Measurements from ENCODE around the gene ADAMTSL1. TPM values are rescaled to one million over a fixed set of nuclear protein-coding genes. Genes with fewer than 3 reads are reported as not detected.

Gene ADAMTSL1
- total and polyA plus RNA-seq, 9 of the 15 experiments (the other 6 are each of a cell fraction or from before 2014, with no cell fraction given): 0.01 TPM; not detected in 8

GRCh38 chr9:18548456-18548855, 74.5 kb downstream of the ADAMTSL1 start:
- FAIRE-seq (no peak), ATAC-seq (no peak), DNase-seq (ENCODE audit: extremely low read depth in 1 of 4, low spot score in 3 of 4) (no peak)
- Histone ChIP-seq H3K36me3 (ENCODE audit: control insufficient read depth, insufficient read depth, low read length) (no peaks in the 10 kb centered on the region), H3K4me3 (no peak overlapping the region), H3K9me3 (replicated peaks; ENCODE audit: control insufficient read depth, insufficient read depth, low read depth, low read length) (no peaks in the 10 kb centered on the region), H3K9me1 (ENCODE audit: control insufficient read depth, insufficient read depth, low read length) (no peaks in the 10 kb centered on the region), H2AFZ (ENCODE audit: low read depth, low read length) (no peak overlapping the region), H3K4me1 (replicated peaks in 1 of 2; ENCODE audit: control insufficient read depth in 2 of 2, insufficient read depth in 2 of 2, low read length in 2 of 2) (no peaks in the 10 kb centered on the region), H3K27ac (ENCODE audit: extremely low read depth, low read depth, low read length) (no peak overlapping the region), H3K4me2 (ENCODE audit: insufficient read depth, low read length) (no peak overlapping the region), H3K9ac (ENCODE audit: insufficient read depth in 1 of 2, low read depth in 2 of 2, low read length in 2 of 2) (no peak overlapping the region), H3K27me3 (ENCODE audit: control insufficient read depth in 2 of 2, insufficient read depth in 2 of 2, low read length in 2 of 2) (no peaks in the 10 kb centered on the region), H4K20me1 (replicated peaks; ENCODE audit: control insufficient read depth, insufficient read depth, low read length) (no peaks in the 10 kb centered on the region), H3K79me2 (ENCODE audit: control insufficient read depth, insufficient read depth, low read length) (no peaks in the 10 kb centered on the region)
- POLR2A ChIA-PET: no interaction called here
- no TSS peak for BruUV-seq (replicated peaks)
- in situ Hi-C loops (cut with MboI) (no loop called here), intact Hi-C loops (cut with micrococcal nuclease) (no loop called here)
- 6% methylated on average over 1 of the region's 1 CpG for WGBS (ENCODE audit: insufficient coverage, low coverage, missing lambda C conversion rate)
- CTCF ChIA-PET (ENCODE audit: low intra/inter-chr PET ratio): no interaction called here
- TF ChIP-seq MAFF (IDR thresholded peaks at IDR 0.05; ENCODE audit: low read length): peak; percentile 64
- TF ChIP-seq MAFG (tag; conservative IDR thresholded peaks at IDR 0.05): 0 out of 2 replicates have a peak, but pooled peaks have one; percentile 17
- TF ChIP-seq ZNF316 (IDR thresholded peaks at IDR 0.05): peak; percentile 55
- no peak for TF ChIP-seq GTF2F1 (IDR thresholded peaks at IDR 0.05; ENCODE audit: low read depth, low read length)
- no peak for TF ChIP-seq ZNF507 (tag; conservative IDR thresholded peaks at IDR 0.05)
- peak; percentile 28; the same call in 1 of the 2 replicates for TF ChIP-seq MAFK (IDR thresholded peaks at IDR 0.05; ENCODE audit: low read length)
- TF ChIP-seq SOX6 (IDR thresholded peaks at IDR 0.05): no peak
- no peak for TF ChIP-seq ZNF311 (CRISPR knock-in tag; IDR thresholded peaks at IDR 0.05)

GRCh38 chr9:18549772-18550171, 75.8 kb downstream of the ADAMTSL1 start:
- no peak for FAIRE-seq
- BruUV-seq (replicated peaks): no TSS peak
- TF ChIP-seq ATF6 (CRISPR knock-in tag; IDR thresholded peaks at IDR 0.05) (no peak), JUNB (CRISPR knock-in tag; conservative IDR thresholded peaks at IDR 0.05) (no peak), SLC30A9 (CRISPR knock-in tag; IDR thresholded peaks at IDR 0.05) (no peak), TCF7L2 (IDR thresholded peaks at IDR 0.05; ENCODE audit: low read depth, low read length) (no peak), ZBTB7A (IDR thresholded peaks at IDR 0.05; ENCODE audit: borderline replicate concordance, control insufficient read depth, low read depth, low read length) (no peak), ZNF184 (CRISPR knock-in tag; IDR thresholded peaks at IDR 0.05) (no peak)
- ChIA-PET CTCF (ENCODE audit: low intra/inter-chr PET ratio) (no interaction called here), POLR2A (no interaction called here)
- Histone ChIP-seq H3K36me3 (ENCODE audit: control insufficient read depth, insufficient read depth, low read length) (no peaks in the 10 kb centered on the region), H3K4me2 (ENCODE audit: insufficient read depth, low read length) (no peak overlapping the region), H3K27me3 (ENCODE audit: control insufficient read depth in 2 of 2, insufficient read depth in 2 of 2, low read length in 2 of 2) (no peaks in the 10 kb centered on the region), H2AFZ (ENCODE audit: low read depth, low read length) (no peak overlapping the region), H3K9me3 (replicated peaks; ENCODE audit: control insufficient read depth, insufficient read depth, low read depth, low read length) (no peaks in the 10 kb centered on the region; the same call in 1 of the 2 replicates), H3K27ac (ENCODE audit: extremely low read depth, low read depth, low read length) (no peak overlapping the region), H4K20me1 (replicated peaks; ENCODE audit: control insufficient read depth, insufficient read depth, low read length) (no peaks in the 10 kb centered on the region), H3K4me3 (no peak overlapping the region), H3K4me1 (replicated peaks in 1 of 2; ENCODE audit: control insufficient read depth in 2 of 2, insufficient read depth in 2 of 2, low read length in 2 of 2) (no peaks in the 10 kb centered on the region), H3K79me2 (ENCODE audit: control insufficient read depth, insufficient read depth, low read length) (no peaks in the 10 kb centered on the region), H3K9me1 (ENCODE audit: control insufficient read depth, insufficient read depth, low read length) (no peaks in the 10 kb centered on the region), H3K9ac (ENCODE audit: insufficient read depth in 1 of 2, low read depth in 2 of 2, low read length in 2 of 2) (no peak overlapping the region)
- WGBS (ENCODE audit: insufficient coverage, low coverage, missing lambda C conversion rate): 0% methylated on average over 3 of the region's 3 CpGs
- in situ Hi-C loops (cut with MboI): no loop called here
- DNase-seq (ENCODE audit: extremely low read depth in 1 of 4, low spot score in 3 of 4): no peak
- intact Hi-C loops (cut with micrococcal nuclease): no loop called here
- ATAC-seq: no peak

All from K562 (cell line).